K562 (cell line): ENCODE measurements around the gene MRPL41. TPM values are rescaled to one million over a fixed set of nuclear protein-coding genes. Genes with fewer than 3 reads are reported as not detected.

ENCODE experiments used
- ARID1B ChIP-seq: fragments of 450-650 bp; IDR thresholded peaks from 2 replicates; pipeline ENCODE4 v1.6.1; 2016; ENCODE audit warnings: antibody characterized with exemption, mild to moderate bottlenecking, inconsistent platforms
- BCL6 ChIP-seq: fragments of 250-450 bp; sonication (Bioruptor Pico); IDR thresholded peaks from 2 replicates; pipeline ENCODE4 v1.4.0; 2020
- BRF1 ChIP-seq: IDR thresholded peaks from 3 replicates; pipeline ENCODE4 v1.6.1; 2011; ENCODE audit warnings: borderline replicate concordance, mild to moderate bottlenecking; ENCODE audit not compliant: insufficient read length; ENCODE audit errors: extremely low read depth
- ERF ChIP-seq: fragments of 450-650 bp; formaldehyde crosslinking; IDR thresholded peaks from 2 replicates; pipeline ENCODE4 v1.4.0; 2020; ENCODE audit warnings: mild to moderate bottlenecking, mixed read lengths
- ETV5 ChIP-seq: sonication (generic); formaldehyde crosslinking; IDR thresholded peaks from 2 replicates; pipeline ENCODE4 v1.4.0; 2020; ENCODE audit warnings: low read depth, mild to moderate bottlenecking, missing genetic modification reagents
- FOXK1 ChIP-seq: sonication (generic); formaldehyde crosslinking; IDR thresholded peaks from 2 replicates; pipeline ENCODE4 v1.8.0; 2022; ENCODE audit warnings: missing genetic modification reagents, mild to moderate bottlenecking, borderline replicate concordance
- FOXK2 ChIP-seq, 2 experiments: fragments of 450-650 bp; IDR thresholded peaks in 1 of 2; conservative IDR thresholded peaks in 1 of 2; 2 replicates each; pipeline ENCODE4 v1.6.1; 2016; ENCODE audit warnings: low read depth in 2 of 2, mild to moderate bottlenecking in 1 of 2
- ID3 ChIP-seq, 2 experiments: fragments of 250-450 bp in 1 of 2; fragments of 450-650 bp in 1 of 2; sonication (Bioruptor Pico) in 1 of 2; IDR thresholded peaks; 2 replicates each; pipeline versions ENCODE4 v1.6.1 to v1.8.0; 2016 to 2021; ENCODE audit warnings: mild to moderate bottlenecking in 2 of 2, moderate library complexity in 2 of 2, missing compliant biosample characterization in 1 of 2, missing genetic modification characterization in 1 of 2
- NONO ChIP-seq, 2 experiments: fragments of 200-400 bp in 1 of 2; fragments of 450-650 bp in 1 of 2; formaldehyde crosslinking in 1 of 2; IDR thresholded peaks; 2 replicates each; pipeline ENCODE4 v1.6.1; 2017; ENCODE audit warnings: low read depth in 2 of 2, mild to moderate bottlenecking in 2 of 2, moderate library complexity in 2 of 2, low read length in 1 of 2
- POU5F1 ChIP-seq: fragments of 150-350 bp; IDR thresholded peaks from 2 replicates; pipeline ENCODE4 v1.6.1; 2014; ENCODE audit warnings: borderline replicate concordance, low read length, low read depth, mild to moderate bottlenecking; ENCODE audit not compliant: partially characterized antibody
- RBBP5 ChIP-seq: fragments of 200-600 bp; sonication (generic); IDR thresholded peaks from 2 replicates; pipeline ENCODE4 v1.6.1; 2012; ENCODE audit warnings: borderline replicate concordance, mild to moderate bottlenecking, low read length, control low read depth, inconsistent platforms; ENCODE audit not compliant: insufficient read depth, poor library complexity, severe bottlenecking
- ZBTB12 ChIP-seq: fragments of 250-450 bp; sonication (Bioruptor Pico); IDR thresholded peaks from 2 replicates; pipeline ENCODE4 v1.4.0; 2020
- ZNF174 ChIP-seq: fragments of 250-450 bp; sonication (Bioruptor Pico); IDR thresholded peaks from 2 replicates; pipeline ENCODE4 v1.4.0; 2020; ENCODE audit warnings: mild to moderate bottlenecking
- ZNF431 ChIP-seq: sonication (generic); formaldehyde crosslinking; IDR thresholded peaks from 2 replicates; pipeline ENCODE4 v1.8.0; 2022; ENCODE audit warnings: mild to moderate bottlenecking, missing genetic modification reagents
- polyA plus RNA-seq, 8 experiments: library from polyadenylated mRNA; depleted of rRNA in 4 of 8; stranded (reverse) in 5 of 8; unstranded in 3 of 8; fragments of >200 nt; fragmentation: Nextera tagmentation in 2 of 8; fragmentation: Illumina TruSeq in 1 of 8; extraction: Ambion mirVana in 2 of 8; extraction: Trizol in 1 of 8; gene quantifications; 2 replicates each; pipeline versions ENCODE4 v1.2.1 to v1.2.3, GENCODE V29; 2011 to 2014; ENCODE audit warnings: inconsistent platforms in 1 of 8, missing spikeins in 1 of 8
- total RNA-seq, 7 experiments: library from RNA; depleted of rRNA in 6 of 7; stranded (reverse); fragments of >200 nt in 6 of 7; fragmentation: Illumina TruSeq in 2 of 7; extraction: Trizol in 2 of 7; gene quantifications; 2 replicates each; pipeline versions ENCODE4 v1.2.1 to v1.2.3, GENCODE V29; 2011 to 2021; ENCODE audit warnings: low replicate concordance in 1 of 7
- TF ChIP-seq, protein P1 (sequence below): fragments of 450-650 bp; IDR thresholded peaks from 2 replicates; pipeline ENCODE4 v1.6.1; 2017; ENCODE audit warnings: antibody characterized with exemption, mild to moderate bottlenecking
- TF ChIP-seq, protein P2 (sequence below): conservative IDR thresholded peaks from 2 replicates; pipeline ENCODE4 v1.6.1; 2011; ENCODE audit warnings: low read depth, mild to moderate bottlenecking, low read length; ENCODE audit not compliant: control insufficient read depth
- TF ChIP-seq, protein P3 (sequence below): fragments of 450-650 bp; formaldehyde crosslinking; conservative IDR thresholded peaks from 2 replicates; pipeline ENCODE4 v1.4.0; 2022; ENCODE audit warnings: mild to moderate bottlenecking, missing genetic modification characterization

The MRPL41 gene
- total and polyA plus RNA-seq, 9 of the 15 experiments (the other 6 are each of a cell fraction or from before 2014, with no cell fraction given) = 2.6 to 259 (median 21.6) TPM

DNA sequence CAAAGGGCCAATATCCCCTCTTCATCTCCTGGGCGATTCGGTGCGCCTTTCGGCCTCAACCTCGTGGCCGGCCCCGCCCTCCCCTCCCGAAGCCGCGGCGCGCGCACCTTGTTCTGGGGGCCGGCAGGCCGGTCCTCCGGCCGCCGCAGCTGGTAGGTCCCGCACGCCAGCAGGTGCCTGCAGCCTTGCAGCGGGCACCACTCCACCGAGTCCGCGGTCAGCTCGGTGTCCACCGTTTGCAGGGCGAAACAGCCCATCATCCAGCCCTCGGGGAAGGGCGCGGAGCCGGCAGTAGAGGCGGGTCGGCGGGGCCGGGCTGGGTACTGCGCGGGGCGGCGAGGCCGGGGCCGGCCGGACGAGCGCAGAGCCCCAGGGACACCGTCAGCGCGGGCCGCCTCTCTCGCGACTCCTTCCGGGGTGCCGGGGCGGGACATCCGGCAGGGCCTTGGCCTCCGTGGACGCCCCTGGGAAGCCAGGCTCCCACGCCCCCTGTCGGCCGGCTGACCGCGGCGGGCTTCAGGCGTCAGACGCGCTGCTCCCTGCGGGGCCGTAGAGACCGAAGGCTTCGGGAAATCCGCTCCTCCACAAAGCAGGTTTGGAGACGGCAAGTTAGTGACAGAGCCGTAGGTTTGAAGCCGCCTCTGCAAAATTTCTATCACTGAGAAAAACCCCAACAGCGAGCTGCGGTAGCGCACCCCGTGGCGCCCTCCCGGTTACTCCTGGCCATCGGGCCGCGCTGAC lies 27.0 kb downstream of the MRPL41 start, which contains the start of gene DPH7 (continued):
- TF ChIP-seq FOXK1 = no peak
- 0 out of 4 replicates have a peak, but pooled peaks of 1 of the 2 experiments have one; percentile 31 for TF ChIP-seq FOXK2 (conservative IDR thresholded peaks at IDR 0.05 in 1 of 2, IDR thresholded peaks at IDR 0.05 in 1 of 2; ENCODE audit: low read depth in 2 of 2)
- no peak for TF ChIP-seq ID3 (CRISPR knock-in tag; IDR thresholded peaks at IDR 0.05)
- peak; percentile 69; the same call in 1 of the 2 replicates for TF ChIP-seq ID3 (tag; IDR thresholded peaks at IDR 0.05)
- TF ChIP-seq, protein P1, sequence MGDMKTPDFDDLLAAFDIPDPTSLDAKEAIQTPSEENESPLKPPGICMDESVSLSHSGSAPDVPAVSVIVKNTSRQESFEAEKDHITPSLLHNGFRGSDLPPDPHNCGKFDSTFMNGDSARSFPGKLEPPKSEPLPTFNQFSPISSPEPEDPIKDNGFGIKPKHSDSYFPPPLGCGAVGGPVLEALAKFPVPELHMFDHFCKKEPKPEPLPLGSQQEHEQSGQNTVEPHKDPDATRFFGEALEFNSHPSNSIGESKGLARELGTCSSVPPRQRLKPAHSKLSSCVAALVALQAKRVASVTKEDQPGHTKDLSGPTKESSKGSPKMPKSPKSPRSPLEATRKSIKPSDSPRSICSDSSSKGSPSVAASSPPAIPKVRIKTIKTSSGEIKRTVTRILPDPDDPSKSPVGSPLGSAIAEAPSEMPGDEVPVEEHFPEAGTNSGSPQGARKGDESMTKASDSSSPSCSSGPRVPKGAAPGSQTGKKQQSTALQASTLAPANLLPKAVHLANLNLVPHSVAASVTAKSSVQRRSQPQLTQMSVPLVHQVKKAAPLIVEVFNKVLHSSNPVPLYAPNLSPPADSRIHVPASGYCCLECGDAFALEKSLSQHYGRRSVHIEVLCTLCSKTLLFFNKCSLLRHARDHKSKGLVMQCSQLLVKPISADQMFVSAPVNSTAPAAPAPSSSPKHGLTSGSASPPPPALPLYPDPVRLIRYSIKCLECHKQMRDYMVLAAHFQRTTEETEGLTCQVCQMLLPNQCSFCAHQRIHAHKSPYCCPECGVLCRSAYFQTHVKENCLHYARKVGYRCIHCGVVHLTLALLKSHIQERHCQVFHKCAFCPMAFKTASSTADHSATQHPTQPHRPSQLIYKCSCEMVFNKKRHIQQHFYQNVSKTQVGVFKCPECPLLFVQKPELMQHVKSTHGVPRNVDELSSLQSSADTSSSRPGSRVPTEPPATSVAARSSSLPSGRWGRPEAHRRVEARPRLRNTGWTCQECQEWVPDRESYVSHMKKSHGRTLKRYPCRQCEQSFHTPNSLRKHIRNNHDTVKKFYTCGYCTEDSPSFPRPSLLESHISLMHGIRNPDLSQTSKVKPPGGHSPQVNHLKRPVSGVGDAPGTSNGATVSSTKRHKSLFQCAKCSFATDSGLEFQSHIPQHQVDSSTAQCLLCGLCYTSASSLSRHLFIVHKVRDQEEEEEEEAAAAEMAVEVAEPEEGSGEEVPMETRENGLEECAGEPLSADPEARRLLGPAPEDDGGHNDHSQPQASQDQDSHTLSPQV = 0 out of 2 replicates have a peak, but pooled peaks have one; percentile 69
- peak; percentile 89; the same call in 1 of the 2 replicates for TF ChIP-seq ERF (CRISPR knock-in tag)
- TF ChIP-seq ZNF174 = no peak
- peak; percentile 60 for TF ChIP-seq ZBTB12
- TF ChIP-seq, protein P2, sequence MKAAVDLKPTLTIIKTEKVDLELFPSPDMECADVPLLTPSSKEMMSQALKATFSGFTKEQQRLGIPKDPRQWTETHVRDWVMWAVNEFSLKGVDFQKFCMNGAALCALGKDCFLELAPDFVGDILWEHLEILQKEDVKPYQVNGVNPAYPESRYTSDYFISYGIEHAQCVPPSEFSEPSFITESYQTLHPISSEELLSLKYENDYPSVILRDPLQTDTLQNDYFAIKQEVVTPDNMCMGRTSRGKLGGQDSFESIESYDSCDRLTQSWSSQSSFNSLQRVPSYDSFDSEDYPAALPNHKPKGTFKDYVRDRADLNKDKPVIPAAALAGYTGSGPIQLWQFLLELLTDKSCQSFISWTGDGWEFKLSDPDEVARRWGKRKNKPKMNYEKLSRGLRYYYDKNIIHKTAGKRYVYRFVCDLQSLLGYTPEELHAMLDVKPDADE = peak; percentile 89
- TF ChIP-seq ARID1B = 0 out of 2 replicates have a peak, but pooled peaks have one; percentile 24
- TF ChIP-seq POU5F1 = no peak
- TF ChIP-seq ETV5 (CRISPR knock-in tag) = peak; percentile 26; the same call in 1 of the 2 replicates
- TF ChIP-seq BRF1 = no peak
- TF ChIP-seq, protein P3, sequence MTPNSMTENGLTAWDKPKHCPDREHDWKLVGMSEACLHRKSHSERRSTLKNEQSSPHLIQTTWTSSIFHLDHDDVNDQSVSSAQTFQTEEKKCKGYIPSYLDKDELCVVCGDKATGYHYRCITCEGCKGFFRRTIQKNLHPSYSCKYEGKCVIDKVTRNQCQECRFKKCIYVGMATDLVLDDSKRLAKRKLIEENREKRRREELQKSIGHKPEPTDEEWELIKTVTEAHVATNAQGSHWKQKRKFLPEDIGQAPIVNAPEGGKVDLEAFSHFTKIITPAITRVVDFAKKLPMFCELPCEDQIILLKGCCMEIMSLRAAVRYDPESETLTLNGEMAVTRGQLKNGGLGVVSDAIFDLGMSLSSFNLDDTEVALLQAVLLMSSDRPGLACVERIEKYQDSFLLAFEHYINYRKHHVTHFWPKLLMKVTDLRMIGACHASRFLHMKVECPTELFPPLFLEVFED (CRISPR knock-in tag) = no peak
- TF ChIP-seq ZNF431 (CRISPR knock-in tag) = peak; percentile 65
- 0 out of 2 replicates have a peak, but pooled peaks have one; percentile 9 for TF ChIP-seq BCL6 (CRISPR knock-in tag)
- peak; percentile 77 to 88; a peak in 3 of 4 replicates for TF ChIP-seq NONO (IDR thresholded peaks at IDR 0.05; ENCODE audit: low read depth in 2 of 2, low read length in 1 of 2)
- TF ChIP-seq RBBP5 = peak; percentile 97
